LNCAP (cell line): ENCODE measurements around the gene YPEL4.

Source experiments
- TF ChIP-seq, protein P1 (sequence below): fragments of 450-650 bp; IDR thresholded peaks from 2 replicates; pipeline ENCODE4 v1.5.1; 2017; ENCODE audit warnings: mild to moderate bottlenecking

Gene YPEL4

DNA sequence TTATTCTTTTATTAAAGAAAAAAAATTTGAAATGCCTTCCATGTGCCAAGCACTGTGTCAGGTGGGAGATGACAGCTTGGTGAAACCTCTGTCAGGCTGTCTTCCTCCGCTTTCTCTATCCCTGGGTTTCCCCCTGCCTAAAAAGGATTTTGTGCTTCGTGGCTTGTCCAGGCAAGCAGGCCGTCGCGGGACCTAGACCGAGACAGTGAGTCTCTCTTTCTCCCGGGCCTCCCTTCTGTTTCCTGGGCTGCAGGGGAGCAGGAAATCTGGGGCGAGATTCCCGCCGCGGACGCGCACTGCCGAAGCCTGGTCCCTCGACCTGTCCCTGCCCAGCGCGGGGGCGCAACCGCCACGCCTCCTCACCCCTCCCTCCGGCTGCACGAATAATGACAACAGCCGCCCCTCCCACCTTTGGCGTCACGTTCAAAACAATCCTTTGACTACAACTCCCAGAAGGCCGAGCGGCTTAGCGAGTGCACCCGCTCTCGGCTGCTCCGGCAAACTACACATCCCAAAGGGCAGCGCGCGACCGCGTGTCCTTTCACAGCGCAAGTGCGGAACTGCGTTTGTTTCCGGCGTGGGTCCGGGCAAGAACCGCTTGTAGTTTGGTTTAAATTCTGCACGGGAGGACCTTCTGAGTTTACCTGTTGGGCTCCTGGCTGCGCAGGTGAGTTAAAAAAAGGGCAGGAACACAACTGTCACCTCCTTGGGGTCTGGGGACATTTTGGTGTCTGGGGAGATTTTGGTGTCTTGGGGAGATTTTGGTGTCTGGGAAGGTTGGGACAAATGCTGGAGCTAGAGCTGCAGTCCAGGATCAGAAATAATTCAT lies 7.7 kb upstream of the YPEL4 start, which contains the start of gene CLP1:
TSS of gene CLP1 (plus strand) at position 569 of the 829 bp plus-strand sequence. CDS start 1,715 bp downstream, outside the sequence.
- TF ChIP-seq, protein P1, sequence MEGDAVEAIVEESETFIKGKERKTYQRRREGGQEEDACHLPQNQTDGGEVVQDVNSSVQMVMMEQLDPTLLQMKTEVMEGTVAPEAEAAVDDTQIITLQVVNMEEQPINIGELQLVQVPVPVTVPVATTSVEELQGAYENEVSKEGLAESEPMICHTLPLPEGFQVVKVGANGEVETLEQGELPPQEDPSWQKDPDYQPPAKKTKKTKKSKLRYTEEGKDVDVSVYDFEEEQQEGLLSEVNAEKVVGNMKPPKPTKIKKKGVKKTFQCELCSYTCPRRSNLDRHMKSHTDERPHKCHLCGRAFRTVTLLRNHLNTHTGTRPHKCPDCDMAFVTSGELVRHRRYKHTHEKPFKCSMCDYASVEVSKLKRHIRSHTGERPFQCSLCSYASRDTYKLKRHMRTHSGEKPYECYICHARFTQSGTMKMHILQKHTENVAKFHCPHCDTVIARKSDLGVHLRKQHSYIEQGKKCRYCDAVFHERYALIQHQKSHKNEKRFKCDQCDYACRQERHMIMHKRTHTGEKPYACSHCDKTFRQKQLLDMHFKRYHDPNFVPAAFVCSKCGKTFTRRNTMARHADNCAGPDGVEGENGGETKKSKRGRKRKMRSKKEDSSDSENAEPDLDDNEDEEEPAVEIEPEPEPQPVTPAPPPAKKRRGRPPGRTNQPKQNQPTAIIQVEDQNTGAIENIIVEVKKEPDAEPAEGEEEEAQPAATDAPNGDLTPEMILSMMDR: no peak

DNA sequence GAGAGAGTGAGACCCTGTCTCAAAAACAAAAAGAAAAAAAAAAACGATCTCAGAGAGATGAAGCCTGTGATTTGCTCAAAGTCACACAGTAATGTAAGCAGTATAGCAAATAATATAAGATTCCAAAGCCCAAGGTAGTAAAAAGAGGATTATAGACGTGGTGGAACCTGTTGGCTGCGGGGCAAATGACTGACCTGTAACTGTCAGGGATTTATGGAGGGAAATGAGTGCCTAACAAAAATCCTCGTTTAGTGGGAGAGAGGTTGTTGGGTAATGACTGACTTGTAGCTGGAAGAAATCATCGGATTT lies 7.1 kb upstream of the YPEL4 start:
- TF ChIP-seq, protein P1: no peak

DNA sequence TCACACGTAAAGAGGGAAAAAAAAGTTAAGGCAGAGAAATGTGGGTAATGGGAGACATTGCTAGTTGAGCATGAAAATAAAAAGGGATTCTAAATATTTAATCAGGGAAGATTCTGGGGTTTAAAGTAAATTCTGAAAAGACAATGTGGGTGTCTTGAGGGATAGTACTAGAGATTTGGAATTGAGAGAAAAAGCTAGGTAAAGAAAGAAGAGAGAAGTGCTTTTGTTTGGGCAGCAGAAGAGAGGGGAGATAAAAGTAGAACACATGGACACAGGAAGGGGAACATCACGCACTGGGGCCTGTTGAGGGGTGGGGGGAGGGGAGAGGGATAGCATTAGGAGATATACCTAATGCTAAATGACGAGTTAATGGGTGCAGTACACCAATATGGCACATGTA lies 3.5 kb upstream of the YPEL4 start:
- TF ChIP-seq, protein P1: no peak

DNA sequence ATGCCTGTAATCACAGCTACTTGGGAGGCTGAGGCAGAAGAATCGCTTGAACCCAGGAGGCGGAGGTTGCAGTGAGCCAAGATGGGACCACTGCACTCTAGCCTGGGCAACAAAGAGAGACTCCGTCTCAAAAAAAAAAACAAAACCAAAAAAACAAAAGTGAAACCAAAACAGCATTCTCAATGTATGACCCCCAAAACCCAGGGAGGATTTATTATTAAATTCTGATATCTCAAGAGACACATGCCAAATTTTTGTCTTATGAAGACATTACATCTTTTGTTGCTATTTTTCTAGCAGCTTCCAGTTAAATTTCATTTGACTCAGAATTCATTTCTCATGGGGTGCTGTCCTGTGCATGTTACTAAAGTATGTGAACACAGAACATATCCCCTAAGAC lies 3.0 kb upstream of the YPEL4 start:
- TF ChIP-seq, protein P1: no peak

DNA sequence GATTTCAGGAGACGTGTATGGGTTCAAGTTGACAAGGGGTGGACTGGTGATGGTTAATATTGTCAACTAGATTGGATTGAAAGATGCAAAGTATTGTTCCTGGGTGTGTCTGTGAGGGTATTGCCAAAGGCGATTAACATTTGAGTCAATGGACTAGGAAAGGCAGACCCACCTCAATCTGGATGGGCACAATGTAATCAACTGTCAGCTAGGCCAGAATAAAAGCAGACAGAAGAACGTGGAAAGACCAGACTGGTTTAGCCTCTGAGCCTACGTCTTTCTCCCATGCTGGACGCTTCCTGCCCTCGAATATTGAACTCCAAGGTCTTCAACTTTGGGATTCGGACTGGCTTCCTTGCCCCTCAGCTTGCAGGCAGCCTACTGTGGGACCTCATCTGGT lies 1.7 kb upstream of the YPEL4 start:
- TF ChIP-seq, protein P1: no peak

DNA sequence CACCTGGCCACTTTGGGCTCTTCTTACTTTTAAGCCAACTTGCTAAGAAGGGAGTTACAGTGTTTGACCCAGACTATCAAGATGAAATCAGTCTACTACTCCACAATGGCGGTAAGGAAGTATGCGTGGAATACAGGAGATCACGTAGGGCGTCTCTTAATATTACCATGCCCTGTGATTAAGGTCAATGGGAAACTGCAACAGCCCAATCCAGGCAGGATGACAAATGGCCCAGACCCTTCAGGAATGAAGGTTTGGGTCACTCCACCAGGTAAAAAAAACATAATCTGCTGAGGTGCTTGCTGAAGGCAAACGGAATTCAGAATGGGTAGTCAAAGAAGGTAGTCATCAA lies 1.0 kb upstream of the YPEL4 start:
- TF ChIP-seq, protein P1: no peak

DNA sequence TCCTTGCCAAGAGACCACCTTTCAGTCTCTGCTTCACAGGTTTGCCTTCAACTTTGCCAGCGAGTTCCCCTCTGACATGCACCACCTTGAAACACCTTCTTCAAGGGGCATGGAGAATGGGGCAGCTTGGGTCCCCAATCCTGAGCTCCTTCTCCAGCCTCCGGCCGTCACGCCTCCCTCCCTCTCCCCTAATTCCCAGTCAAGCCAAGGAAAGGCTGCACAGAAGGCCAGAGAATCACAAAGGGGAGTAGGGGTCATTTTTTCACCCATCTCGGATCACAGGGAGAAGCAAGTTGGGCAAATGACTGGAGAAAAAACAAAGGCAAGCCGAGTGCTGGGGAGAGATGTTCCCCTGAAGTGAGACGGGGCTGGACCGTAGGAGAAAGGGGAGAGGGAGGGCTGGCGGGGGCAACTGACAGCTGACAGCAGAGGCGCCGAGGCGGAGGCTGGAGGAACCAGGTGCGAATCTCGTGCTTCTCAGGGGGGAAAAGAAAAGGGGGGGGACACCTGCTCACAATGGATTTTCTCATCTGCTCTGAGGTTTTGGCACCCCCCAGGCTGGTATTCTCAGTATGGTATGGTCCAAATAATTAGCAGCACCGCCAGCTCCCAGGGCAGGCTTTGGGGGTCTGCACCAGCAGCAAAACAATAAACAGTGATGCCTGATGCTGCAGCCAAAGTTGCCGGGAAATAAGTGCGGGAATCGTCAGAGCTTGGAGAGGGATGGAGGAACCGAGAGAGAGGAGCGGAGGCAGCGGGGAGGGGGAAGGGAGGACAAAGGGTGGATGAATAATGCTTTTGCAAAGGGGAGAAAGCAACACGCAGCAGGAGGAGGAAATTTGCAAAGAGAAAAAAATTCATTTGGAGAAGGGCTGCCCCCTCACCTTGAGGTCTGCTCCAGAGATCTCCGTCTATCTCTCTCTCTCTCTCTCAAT lies 644 bp downstream of the YPEL4 start:
- TF ChIP-seq, protein P1: no peak
